ACHN (cell line): Measurements from ENCODE around the gene ZCCHC7.
"Not testable (repeated sequence)": the region's sequence is repeated elsewhere in the genome, so short reads cannot be mapped to it uniquely, and the experiment has no call there.

ENCODE experiments used
- DNase-seq: peaks from one replicate; pipeline ENCODE4 v3.0.0-alpha.2; 2015
- in situ Hi-C: cut with HindIII; loops from 2 replicates; pipeline ENCODE4 v1.10.0; 2017; ENCODE audit warnings: low sequenced_read_pairs, low pct_ligation_motif_present, low pct_unique_long_range_greater_than_20kb

ZCCHC7 gene

GRCh38 chr9:37269221-37269620 is 148.8 kb downstream of the ZCCHC7 start:
- in situ Hi-C loops = no loop called here
- DNase-seq = no peak

- no peak for DNase-seq
- in situ Hi-C loops = no loop called here
Measured at GRCh38 chr9:37271679-37272078, 151.3 kb downstream of the ZCCHC7 start.

- in situ Hi-C loops = no loop called here
- no peak for DNase-seq
Measured at GRCh38 chr9:37273595-37273994, 153.2 kb downstream of the ZCCHC7 start.

DNA sequence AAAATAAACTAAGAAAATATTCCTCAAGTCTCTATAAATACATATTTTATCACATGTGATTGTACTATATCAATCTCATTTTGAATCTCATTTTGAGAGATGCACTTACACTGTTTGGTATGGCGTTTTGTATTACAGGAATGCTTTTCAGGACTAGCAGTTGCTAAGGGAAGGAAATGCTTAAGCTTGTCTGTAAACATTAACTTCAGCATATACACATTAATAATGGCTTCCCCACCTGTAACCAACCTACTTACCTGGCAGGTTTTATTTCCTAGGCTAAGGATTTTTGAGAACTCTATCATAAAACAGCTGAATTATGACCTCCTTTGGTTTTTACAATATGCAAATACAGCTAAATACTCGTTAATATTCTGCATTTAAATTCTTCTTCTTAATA is 161.2 kb downstream of the ZCCHC7 start:
- DNase-seq = no peak
- in situ Hi-C loops = no loop called here

- peak; percentile 48 for DNase-seq
- in situ Hi-C loops = no loop called here
Measured at GRCh38 chr9:37283730-37284325, 163.5 kb downstream of the ZCCHC7 start.

- in situ Hi-C loops = no loop called here
- peak; percentile 17 for DNase-seq
Measured at GRCh38 chr9:37284636-37285035, 164.3 kb downstream of the ZCCHC7 start.

GRCh38 chr9:37286530-37287175 is 166.3 kb downstream of the ZCCHC7 start:
- no peak for DNase-seq
- in situ Hi-C loops = no loop called here

DNA sequence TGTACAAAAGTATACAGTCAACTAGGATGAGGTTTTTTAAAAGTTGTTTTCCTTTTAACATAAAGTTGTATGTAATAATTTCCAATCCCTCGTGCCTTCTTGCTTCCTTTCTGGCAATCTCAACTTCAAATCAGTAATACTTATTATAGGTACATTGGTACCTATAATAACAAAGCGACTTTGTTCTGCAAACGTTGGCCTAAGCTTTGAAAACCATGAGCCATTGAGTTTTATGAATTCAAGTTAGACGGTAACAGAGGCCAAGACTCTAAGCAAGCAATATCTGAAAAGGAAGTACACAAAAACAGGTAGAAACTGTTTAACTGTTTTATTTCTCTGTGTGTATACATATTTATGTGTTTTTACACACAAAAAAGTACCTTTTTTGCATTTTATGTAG is 166.9 kb downstream of the ZCCHC7 start:
- in situ Hi-C loops = no loop called here
- no peak for DNase-seq

GRCh38 chr9:37289631-37290030 is 169.3 kb downstream of the ZCCHC7 start:
- DNase-seq = no peak
- in situ Hi-C loops = no loop called here

DNA sequence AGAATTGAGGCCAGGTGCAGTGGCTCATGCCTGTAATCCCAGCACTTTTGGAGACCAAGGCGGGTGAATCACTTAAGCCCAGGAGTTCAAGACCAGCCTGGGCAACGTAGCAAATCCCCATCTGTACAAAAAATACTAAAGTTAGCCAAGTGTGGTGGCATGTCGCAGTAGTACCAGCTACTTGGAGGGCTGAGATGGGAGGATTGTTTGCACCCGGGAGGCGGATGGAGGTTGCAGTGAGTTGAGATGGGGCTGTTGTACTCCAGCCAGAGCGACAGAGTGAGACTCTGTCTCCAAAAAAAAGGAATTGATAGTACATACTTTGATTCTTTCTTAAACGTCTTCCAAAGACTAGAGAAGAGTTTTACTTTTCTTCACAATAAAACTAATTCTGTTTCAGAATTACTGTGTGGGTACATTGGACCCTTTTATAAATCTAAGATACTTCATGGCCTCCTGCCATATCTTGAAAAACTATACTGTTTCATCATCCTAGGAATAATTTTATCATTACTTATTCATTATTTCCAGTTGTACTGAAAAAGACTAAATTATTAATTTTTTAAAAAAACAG is 170.1 kb downstream of the ZCCHC7 start:
- in situ Hi-C loops = no loop called here
- DNase-seq = no peak

GRCh38 chr9:37290940-37291485 is 170.6 kb downstream of the ZCCHC7 start:
- in situ Hi-C loops = no loop called here
- peak; percentile 68 for DNase-seq

GRCh38 chr9:37291612-37292238 is 171.4 kb downstream of the ZCCHC7 start:
- DNase-seq, in situ Hi-C loops: not testable (repeated sequence)

DNA sequence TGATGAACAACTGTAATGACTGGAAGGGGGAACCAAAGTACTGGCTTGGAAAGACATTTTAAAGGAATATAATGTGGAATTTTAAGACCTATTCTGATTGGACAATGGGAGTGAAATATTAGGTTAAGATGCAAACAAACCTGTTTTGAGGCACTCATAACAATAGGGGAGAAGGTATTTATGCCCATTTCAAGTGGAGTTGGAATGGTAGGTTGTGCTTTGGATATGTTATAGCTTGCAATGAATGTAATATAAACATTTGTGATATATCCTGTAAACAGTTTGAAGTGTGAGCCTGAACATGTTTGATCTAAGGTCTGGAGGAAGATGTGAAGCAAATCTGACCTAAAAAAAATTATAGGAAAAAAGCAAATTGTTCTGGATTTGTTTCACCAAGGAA is 172.5 kb downstream of the ZCCHC7 start:
- in situ Hi-C loops = no loop called here
- no peak for DNase-seq

GRCh38 chr9:37293664-37294524 is 173.5 kb downstream of the ZCCHC7 start:
- in situ Hi-C loops = no loop called here
- DNase-seq = no peak

GRCh38 chr9:37295178-37295577 is 174.8 kb downstream of the ZCCHC7 start:
- no peak for DNase-seq
- in situ Hi-C loops = no loop called here

- in situ Hi-C loops = no loop called here
- DNase-seq = no peak
Measured at GRCh38 chr9:37295796-37296195, 175.4 kb downstream of the ZCCHC7 start.

GRCh38 chr9:37297592-37297991 is 177.2 kb downstream of the ZCCHC7 start:
- in situ Hi-C loops = no loop called here

GRCh38 chr9:37300620-37301019 is 180.2 kb downstream of the ZCCHC7 start:
- no peak for DNase-seq
- in situ Hi-C loops = no loop called here

More at GRCh38 chr9:37297592-37297991, 177.2 kb downstream of the ZCCHC7 start:
- no peak for DNase-seq
